T1000 (cell line): ENCODE measurements around the gene GNAL.
"Not testable (repeated sequence)": the region's sequence is repeated elsewhere in the genome, so short reads cannot be mapped to it uniquely, and the experiment has no call there.

Experiments
- DNase-seq: peaks from one replicate; lab custom pipeline; 2025; ENCODE audit warnings: mixed read lengths; lab: John Stamatoyannopoulos, UW

Gene GNAL

DNA sequence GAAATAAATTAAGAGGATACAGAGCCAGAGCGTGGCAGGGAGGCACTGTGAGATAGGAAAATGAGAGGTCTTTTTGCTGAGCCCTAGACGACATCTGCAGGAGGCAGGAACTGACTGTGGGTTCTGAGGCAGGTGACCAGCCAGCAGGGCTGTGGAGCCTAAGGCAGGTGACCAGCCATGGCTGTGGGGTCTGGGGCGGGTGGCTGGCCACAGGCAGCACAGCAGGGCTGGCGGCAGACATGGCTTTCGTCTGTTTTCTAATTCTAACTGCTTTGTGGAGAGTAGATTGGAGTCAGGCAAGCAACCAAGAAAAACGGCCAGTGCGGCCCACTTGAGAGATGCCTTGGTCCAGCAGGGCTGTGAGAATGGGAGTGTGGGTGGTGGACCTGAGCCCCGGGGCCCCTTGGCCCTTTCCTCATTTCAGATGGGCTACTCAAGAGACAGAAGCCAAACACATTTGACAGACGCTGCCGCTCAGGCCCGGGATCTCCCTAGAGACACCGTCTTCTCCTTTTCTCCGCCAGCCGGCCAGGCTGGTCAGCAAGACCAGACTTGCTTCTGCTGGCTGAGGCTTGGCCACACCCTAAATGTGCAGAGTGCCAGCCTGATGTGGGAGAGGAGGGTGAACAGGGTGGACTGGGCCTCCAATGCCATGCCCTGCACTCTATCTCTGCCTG, 19.7 kb upstream of the GNAL start:
- DNase-seq: no peak

DNA sequence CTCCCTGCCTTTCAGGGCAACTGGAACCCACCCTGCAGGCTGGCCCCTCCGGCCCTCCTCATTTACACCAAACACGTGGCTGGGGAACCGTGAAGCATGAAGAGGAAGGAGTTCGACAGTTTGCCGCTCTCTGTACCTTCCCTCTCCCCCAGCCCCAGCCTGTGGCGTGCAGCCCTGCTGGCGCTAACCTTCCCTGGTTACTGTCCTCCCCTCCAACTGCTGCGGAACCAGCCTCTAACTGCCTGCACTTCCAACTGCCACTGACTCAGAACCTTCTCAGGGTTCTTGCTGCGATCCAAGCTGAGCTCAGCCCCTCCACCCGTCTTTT, 19.2 kb upstream of the GNAL start:
- DNase-seq: no peak

DNA sequence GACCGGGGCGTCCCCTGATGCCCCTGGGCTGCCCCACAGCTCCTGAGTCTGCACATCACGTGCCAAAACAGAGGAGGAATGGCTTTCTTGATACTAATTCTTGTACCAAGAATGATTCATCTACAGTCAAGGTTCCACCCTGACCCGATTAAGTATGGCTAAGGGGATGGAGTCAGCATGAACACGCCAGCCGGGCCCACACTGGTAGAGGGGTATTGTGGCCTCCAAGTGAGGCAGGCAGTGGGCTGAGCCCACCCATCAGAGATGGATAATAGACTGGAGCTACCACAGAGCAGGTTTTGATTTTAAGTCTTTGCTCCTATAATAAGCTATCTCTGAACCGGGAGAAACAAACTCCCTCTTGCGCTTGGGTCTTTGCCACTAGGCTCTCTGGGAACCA, 17.9 kb upstream of the GNAL start:
- DNase-seq: no peak

DNA sequence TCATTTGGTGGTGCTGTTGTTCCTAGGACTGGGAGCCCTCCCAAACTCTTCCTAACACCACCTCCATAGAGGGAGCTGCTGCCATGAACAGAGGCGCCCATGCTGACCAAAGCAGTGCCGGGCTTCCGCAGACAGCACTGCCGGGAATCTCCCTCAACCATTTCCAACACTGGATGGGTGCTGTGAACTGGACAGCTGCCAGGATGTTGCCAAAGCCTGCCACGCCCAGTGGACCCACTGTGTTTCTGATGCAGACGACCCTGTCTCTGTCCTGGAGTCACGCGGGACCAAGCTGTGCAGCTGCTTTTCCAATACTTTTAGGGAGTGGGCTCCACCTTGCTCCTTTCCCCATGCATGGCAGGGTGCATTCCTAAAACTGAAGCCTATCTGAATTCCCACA, 16.9 kb upstream of the GNAL start:
- no peak for DNase-seq

DNA sequence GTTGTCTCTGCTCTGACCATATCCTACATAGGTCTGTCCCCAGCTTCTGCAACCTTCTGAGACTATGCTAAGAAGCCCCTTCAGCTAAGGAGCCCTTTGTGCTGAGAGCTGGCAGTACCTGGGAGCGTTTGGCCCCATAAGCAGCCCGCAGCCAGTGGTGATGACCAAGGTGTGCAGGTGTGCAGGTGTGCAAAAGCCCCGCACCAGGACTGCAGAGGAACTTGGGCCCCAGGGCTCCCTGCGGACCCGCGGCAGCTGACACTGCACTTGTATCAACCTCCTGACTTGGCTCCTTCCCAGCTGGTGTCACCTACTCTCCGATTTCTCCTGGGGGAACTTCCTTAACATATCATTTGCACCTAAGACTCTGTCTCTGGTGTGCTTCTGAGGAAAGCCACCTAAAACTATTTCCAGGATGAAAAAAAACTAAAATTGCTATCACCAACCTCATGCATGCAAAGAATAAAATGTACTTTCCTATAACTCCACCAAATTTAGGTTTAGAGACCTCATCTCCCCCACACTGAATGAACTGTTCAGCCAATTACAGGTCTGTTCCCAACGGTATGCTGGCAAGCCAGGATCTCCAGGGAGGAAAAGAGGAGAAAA, 16.1 kb upstream of the GNAL start:
- DNase-seq: no peak

DNA sequence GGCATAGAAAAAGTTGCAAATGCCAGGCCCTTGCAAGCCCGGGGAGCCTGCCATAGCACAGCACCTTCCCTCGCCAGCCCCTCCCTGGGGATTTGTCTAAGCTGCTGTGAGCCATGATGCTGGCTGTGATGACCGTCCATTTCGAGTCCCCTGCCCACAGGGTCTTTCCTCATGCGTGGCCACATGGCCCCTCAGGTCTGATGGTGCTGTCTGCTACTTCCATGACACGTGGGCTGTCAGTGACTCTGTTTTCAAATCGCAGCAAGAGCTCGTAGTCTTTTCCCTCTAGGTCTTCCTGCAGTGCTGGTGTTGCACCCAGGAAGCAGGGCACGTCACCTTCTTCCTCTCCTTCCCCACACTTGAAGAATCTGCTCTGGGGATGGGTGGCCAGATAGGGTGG, 15.5 kb upstream of the GNAL start:
- no peak for DNase-seq

DNA sequence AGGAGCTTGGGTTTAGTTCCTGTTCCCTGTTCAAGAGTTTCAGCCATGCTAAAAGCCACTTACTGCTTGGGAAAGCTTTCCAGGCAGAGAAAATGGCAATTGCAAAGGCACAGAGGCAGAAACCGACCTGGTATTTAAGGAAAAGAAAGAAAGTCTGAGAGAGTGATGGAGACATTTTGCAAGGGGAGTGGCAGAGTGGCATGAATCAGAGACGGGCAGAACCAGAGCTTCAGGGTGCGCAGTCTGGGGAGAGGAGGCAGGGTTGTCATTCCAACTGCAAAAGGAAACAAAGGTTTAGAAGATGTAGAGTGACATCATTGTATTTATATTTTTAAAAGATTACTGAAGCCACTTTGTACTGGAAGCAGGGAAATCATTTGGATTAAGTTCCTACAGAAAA, 14.9 kb upstream of the GNAL start:
- no peak for DNase-seq

DNA sequence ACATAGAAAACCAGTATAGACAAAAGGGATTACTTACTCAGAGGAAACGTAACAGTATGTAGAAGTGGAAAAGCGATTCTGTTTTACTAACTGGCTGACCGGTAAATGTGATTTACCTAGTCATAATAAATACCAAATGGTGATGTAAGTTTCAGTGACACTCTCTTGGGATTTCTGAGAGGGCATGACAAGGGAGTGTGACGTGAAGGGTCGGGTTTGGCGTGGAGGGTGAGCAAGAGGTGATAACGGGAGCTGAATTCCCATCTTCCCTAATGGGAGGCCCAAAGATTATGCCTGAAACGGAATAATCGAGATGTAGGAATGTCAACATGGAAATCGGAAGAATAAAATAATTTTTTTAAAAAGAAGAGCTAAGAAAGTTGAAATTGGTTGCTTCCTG, 12.7 kb upstream of the GNAL start:
- no peak for DNase-seq

DNA sequence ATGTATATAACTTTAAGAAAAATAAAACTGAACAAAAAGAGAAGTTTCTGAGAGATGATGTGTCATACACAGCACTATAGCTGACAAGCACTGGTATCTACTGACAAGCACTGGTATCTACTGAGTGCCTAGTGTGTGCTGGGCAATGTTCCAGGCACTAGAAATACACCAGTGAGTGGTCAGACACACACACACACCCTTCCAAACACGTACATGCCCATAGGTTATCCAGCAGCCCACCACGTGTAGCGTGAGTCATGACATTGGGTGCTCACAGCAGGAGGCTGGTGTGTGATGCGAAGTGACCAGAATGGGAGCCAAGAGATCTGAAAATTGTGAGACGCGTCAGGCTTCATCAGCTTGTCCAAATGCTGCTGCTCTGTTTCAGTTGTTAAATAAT, 12.2 kb upstream of the GNAL start:
- DNase-seq: no peak

DNA sequence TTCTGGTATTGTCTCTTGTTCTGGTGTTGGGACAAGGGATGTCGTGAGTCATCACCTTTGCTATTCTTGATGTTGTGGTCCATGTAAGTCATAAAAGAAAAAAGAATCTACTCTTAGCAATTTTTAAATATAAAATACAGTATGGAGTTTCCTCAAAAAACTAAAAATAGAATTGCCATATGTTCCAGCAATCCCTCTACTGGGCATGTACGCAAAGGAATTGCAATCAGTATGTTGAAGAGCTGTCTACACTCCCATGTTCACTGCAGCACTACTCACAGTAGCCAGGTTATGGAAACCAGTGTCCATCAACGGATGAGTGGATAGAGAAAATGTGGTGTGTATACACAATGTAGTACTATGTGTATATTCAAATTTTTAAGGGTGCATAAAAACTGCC, 10.9 kb upstream of the GNAL start:
- DNase-seq: no peak

DNA sequence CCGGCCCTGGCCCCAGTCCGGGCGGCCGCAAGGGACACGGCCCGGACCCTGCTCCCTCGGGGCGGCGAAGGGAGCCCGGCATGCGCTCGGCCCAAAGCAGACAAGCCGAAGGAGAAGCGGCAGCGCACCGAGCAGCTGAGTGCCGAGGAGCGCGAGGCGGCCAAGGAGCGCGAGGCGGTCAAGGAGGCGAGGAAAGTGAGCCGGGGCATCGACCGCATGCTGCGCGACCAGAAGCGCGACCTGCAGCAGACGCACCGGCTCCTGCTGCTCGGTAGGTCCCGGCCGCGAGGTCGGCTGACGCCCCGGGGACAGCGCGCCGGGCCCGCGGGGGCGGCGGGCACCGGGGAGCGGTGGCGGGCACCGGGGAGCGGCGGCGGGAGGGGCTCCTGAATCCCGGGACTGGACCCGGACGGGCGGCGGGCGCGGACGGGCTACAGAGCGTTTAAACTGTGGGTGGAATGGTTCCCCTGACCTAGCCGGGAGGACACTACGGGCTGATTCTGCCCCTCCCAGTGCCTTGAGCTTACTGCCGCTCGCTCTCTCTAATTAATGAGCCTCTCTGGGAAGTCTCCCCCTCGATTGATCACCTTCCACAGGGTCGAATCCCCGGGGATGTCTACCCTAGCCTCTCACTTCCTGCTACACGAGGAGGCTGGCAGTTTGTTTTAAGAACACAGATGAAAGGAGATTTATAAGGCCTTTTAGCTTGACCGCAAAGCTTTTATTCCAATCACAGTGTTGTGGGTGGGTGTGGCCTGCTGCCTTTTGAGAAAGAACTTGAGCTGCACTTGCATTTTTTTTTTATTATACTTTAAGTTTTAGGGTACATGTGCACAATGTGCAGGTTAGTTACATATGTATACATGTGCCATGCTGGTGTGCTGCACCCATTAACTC, 853 bp downstream of the GNAL start:
- DNase-seq: peak; percentile 9

DNA sequence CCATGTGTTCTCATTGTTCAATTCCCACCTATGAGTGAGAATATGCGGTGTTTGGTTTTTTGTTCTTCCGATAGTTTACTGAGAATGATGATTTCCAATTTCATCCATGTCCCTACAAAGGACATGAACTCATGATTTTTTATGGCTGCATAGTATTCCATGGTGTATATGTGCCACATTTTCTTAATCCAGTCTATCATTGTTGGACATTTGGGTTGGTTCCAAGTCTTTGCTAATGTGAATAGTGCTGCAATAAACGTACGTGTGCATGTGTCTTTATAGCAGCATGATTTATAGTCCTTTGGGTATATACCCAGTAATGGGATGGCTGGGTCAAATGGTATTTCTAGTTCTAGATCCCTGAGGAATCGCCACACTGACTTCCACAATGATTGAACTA, 1.6 kb downstream of the GNAL start:
- not testable (repeated sequence) for DNase-seq

DNA sequence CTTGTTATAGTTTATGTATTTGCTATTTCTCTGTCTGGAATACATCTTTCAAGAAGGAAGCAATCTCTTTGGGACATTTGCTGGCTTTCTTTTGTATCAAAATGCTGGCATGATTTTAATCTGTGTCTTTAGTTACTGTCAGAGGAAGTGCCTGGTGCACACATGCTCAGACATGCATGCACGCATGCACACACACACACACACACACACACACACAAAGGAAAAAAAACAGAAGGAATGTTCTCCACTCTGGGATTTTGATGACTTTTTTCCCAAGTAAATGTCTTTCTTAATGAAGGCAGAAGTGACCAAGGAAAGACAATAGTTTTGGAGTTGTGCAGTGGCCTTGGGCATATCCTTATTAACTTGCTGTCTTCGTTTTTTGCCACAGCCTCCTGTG, 6.7 kb downstream of the GNAL start:
- DNase-seq: no peak

DNA sequence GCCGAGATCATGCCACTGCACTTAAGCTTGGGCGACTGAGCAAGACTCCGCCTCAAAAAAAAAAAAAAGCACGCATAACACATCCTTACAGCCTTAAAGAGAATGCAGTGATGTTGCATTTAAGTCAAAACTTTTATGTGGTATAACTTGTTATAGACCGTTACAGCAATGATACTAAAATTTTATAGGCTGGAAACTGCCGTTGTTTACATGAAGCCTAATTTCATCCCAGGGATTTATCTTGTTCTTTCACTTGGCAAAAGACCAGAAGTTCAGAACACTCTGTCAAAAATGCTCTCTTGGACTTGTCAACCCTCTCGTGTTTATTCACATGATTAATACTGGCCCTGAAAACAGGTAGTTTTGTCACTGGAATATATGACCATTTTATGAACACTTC, 7.4 kb downstream of the GNAL start:
- no peak for DNase-seq

DNA sequence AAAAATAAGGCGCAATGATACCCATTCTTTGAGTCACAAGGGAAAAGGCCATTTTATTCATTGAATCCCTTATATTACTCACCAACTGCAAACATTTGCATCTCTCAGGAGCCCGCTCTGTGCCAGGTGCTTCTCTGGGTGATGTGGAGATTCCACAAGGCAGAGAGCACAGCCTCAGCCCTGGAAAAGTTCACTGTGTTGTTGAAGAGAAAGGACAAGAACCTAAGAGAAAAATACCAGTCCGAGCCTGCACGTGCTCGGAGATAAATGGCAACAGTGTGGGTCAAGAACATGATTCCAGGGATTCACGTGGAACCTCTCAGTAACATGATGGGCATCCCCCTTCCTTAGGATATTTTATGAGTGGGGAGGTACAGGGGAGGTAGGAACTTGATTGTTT, 11.8 kb downstream of the GNAL start:
- no peak for DNase-seq

DNA sequence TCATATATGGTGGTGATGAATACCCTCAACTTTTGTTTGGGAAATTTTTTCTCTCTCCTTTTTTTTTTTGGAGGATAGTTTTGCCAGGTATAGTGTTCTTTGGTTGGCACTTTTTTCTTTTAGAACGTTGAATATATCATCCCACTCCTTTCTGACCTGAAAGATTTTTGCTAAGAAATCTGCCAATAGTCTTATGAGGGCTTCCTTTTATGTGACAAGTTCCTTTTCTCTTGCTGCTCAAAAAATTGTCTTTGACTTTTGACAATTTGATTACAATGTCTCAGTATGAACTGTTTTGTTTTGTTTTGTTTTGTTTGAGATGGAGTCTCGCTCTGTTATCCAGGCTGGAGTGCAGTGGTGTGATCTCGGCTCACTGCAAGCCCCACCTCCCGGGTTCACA, 21.5 kb downstream of the GNAL start:
- no peak for DNase-seq

DNA sequence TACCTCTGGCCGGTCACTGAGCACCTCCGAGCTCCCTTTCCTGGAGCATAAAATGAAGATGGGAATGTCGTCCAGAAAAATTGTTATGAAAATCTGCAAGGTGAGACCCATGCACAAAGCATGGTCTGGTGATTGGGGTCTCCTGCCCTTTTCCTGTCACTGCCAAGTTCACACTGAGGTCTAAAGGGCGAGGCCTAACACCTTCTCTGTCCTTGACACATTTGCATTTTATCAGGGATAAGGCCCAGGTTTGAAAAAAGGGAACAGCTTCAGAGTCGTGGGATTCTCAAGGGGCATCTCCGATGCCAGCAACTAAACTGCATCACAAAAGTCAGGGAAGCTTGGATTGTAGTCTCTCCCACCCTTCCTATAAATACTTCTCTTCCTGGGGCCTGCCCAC, 24.7 kb downstream of the GNAL start:
- no peak for DNase-seq

DNA sequence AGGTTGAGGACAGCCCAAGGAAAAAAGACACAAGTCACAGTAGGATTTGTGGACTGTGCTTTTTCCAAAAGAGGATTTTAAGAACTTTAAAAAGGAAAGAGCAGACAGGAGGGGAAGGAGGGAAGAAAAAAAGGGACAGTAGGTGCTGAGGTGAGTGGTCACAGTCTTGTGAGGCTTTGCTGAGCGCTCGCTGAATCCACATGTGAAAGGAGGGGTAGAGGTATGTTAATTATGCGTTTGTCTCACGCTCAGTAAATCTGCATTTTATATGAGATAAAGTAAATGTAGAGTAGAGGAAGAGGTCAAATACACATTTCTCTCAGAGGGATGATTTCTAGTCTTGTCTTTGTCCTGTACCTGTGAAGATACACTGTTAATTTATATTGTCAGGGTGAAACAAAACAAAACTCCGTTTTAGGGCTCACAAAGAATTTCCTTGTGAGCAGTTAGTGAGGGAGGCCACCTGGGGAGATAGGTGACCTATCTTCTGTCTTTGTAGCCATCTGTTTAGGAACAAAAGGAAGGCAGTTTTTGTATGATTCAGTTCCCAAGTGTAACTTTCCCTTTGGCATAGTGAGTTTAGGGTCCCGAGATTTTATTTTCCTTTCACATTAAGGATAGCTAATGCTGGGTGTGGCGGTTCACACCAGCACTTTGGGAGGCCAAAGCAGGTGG, 25.3 kb downstream of the GNAL start:
- DNase-seq: no peak

DNA sequence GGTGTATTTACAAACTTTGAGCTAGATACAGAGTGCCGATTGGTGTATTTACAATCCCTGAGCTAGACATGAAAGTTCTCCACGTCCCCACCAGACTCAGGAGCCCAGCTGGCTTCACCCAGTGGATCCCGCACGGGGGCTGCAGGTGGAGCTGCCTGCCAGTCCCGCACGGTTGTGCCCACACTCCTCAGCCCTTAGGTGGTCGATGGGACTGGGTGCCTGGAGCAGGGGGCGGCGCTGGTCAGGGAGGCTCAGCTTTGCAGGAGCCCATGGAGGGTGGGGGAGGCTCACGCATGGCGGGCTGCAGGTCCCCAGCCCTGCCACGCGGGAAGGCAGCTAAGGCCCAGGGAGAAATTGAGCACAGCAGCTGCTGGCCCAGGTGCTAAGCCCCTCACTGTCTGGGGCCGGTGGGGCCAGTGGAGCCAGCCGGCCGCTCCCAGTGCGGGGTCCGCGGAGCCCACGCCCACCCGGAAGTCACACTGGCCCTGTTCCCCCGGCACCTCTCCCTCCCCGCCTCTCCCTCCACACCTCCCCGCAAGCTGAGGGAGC, 27.8 kb downstream of the GNAL start:
- DNase-seq: not testable (repeated sequence)

DNA sequence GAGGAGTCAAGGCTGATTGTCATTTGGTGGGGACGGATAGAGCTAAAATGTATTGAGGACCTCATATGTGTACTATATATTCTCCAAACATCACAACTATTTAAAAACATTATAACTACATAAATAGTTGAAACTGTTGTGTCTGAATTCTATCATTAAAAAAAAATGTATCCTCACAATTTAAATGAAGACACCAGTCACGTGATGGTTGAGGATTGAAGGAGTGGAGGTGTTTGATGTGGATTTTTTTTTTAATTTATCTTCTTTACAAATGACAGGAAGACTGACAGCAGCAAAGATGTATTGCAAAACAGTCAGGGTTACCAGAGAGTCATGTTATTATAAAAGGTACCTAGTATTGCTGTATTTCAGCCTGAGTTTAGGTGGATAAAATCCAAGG, 30.0 kb downstream of the GNAL start:
- no peak for DNase-seq

DNA sequence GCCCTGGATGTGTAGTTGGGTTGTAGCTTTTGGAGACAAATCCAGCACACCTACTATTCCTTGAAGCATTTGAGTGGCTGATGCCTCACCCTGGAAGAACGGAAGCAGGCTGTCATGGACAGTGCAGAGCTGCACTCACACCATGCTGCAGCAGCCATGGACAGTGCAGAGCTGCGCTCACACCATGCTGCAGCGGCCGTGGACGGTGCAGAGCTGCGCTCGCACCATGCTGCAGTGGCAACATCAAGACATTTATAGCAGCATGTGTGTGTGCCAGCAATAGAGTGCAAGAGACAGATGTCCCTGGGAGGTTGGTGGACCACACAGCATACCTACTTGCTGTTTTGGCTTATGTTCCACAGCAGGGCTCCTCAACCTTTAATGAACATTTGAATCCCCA, 30.6 kb downstream of the GNAL start:
- no peak for DNase-seq

DNA sequence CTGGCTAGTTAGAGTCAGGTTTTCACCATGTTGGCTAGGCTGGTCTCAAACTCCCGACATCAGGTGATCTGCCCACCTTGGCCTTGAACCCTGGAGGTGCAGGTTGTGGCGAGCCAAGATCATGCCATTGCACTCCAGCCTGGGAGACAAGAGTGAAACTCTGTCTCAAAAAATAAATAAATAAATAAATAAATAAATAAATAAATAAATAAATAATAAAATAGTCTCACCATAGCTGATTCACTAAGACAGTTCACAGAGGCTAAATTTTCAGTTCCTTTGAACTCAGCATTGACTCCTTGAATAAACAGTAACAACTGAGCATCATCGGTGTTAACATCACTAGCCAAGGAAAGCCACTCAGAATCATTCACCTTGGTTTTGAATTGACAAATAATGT, 32.7 kb downstream of the GNAL start:
- DNase-seq: no peak

DNA sequence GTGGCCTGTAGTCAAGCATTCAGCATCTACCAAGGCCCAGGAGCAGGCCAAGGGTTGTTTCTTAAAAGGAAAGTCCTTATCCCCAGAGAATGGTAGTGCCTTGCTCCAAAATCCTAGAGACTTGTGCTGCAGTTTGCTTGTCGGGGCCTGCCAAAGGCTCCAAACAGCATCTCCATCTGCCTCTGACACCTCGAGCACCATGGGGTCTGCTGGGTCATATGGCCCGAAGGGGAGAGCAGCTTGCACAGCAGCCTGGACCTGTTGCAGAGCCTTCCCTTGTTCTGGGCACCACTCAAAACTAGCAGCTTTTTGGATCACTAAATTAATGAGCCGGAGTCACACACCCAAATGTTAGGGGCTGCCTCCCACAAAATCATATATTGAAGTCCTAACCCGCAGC, 35.7 kb downstream of the GNAL start:
- DNase-seq: no peak
